ENCODE data around the gene ZC3H7B.

DNA sequence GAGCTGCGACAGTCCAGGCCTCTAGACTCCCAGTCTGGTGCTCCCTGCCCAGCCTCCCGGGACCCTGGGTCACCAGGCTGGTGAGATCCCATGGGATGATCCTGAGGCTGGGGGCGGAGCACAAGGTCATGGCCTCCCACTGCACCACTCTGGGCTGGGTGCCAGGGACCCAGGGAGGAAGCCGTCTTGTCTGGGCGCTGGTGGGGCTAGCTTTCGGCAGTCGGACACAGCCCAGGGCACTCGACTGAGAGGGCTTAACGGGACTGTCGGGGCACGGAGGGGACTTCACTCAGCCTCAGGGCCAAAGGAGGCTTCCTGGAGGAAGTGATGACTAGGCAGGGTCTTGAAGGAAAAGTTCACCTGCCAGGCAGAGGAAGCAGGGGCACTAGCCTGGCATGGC, 39.0 kb downstream of the ZC3H7B start:
- TF ChIP-seq, protein P1, sequence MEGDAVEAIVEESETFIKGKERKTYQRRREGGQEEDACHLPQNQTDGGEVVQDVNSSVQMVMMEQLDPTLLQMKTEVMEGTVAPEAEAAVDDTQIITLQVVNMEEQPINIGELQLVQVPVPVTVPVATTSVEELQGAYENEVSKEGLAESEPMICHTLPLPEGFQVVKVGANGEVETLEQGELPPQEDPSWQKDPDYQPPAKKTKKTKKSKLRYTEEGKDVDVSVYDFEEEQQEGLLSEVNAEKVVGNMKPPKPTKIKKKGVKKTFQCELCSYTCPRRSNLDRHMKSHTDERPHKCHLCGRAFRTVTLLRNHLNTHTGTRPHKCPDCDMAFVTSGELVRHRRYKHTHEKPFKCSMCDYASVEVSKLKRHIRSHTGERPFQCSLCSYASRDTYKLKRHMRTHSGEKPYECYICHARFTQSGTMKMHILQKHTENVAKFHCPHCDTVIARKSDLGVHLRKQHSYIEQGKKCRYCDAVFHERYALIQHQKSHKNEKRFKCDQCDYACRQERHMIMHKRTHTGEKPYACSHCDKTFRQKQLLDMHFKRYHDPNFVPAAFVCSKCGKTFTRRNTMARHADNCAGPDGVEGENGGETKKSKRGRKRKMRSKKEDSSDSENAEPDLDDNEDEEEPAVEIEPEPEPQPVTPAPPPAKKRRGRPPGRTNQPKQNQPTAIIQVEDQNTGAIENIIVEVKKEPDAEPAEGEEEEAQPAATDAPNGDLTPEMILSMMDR (optimal IDR thresholded peaks at IDR 0.05 in 1 of 3, IDR thresholded peaks at IDR 0.05 in 1 of 3, conservative IDR thresholded peaks at IDR 0.05 in 1 of 3; ENCODE audit: extremely low read depth in 1 of 3, insufficient read depth in 2 of 3, low read length in 3 of 3) = no peak
- no peak for TF ChIP-seq EZH2 (IDR thresholded peaks at IDR 0.05; ENCODE audit: low read length)

All from keratinocyte (primary cell).